MM.1S (cell line): ENCODE results near the gene VPS26B.

Experiments
- CTCF ChIP-seq: fragments of 300-600 bp; sonication (generic); IDR thresholded peaks from 2 replicates; pipeline ENCODE4 v1.5.1; 2016; ENCODE audit warnings: antibody characterized with exemption, low read length, mixed read lengths
- EZH2 ChIP-seq: fragments of 300-600 bp; sonication (generic); optimal IDR thresholded peaks from 2 replicates; pipeline ENCODE3; 2017; ENCODE audit warnings: low read depth, mild to moderate bottlenecking, antibody characterized with exemption, low read length, mixed read lengths
- EZH2phosphoT487 ChIP-seq: fragments of 300-600 bp; sonication (generic); IDR thresholded peaks from 2 replicates; pipeline ENCODE4 v1.6.1; 2018; ENCODE audit warnings: antibody characterized with exemption, low read length

- TF ChIP-seq CTCF (no peak), EZH2 (no peak), EZH2phosphoT487 (no peak)
Observed at GRCh38 chr11:134273317-134273712, 48.8 kb downstream of the VPS26B start.
